Activated CD8-positive, alpha-beta memory T cell treated with anti-CD3 and anti-CD28 coated beads for 1 hour (primary cell): ENCODE measurements around the gene VAPA.

Source experiments
- DNase-seq, 2 donors: peaks; one replicate each; pipeline ENCODE4 v3.0.0-alpha.2; 2020; ENCODE audit warnings: low read depth in 1 of 2; ENCODE audit errors: extremely low read depth in 1 of 2

VAPA gene

GRCh38 chr18:9994701-9995235 is 81.0 kb downstream of the VAPA start:
- DNase-seq, result no peak

GRCh38 chr18:9995631-9996030 is 81.8 kb downstream of the VAPA start:
- DNase-seq, result no peak

GRCh38 chr18:9996094-9996493 is 82.3 kb downstream of the VAPA start:
- no peak for DNase-seq

GRCh38 chr18:9997711-9998110 is 83.9 kb downstream of the VAPA start:
- DNase-seq, result no peak

- no peak for DNase-seq
These were observed 84.5 kb downstream of the VAPA start for GRCh38 chr18:9998330-9998729.

GRCh38 chr18:10002280-10002679 is 88.5 kb downstream of the VAPA start:
- no peak for DNase-seq

- no peak for DNase-seq
These were observed 89.5 kb downstream of the VAPA start for GRCh38 chr18:10003281-10003680.

GRCh38 chr18:10003866-10004265 is 90.0 kb downstream of the VAPA start:
- DNase-seq, result no peak

GRCh38 chr18:10006311-10006893 is 92.6 kb downstream of the VAPA start:
- DNase-seq, result no peak

- no peak for DNase-seq
These were observed 94.3 kb downstream of the VAPA start for GRCh38 chr18:10008006-10008647.
